ENCODE data around the gene PDE6A. TPM values are rescaled to one million over a fixed set of nuclear protein-coding genes. Genes with fewer than 3 reads are reported as not detected.

PDE6A gene
- not detected in 2 replicates for total RNA-seq

GRCh38 chr5:149944666-149945065, at the start of gene PDE6A:
TSS of gene PDE6A (minus strand) at chr5:149944793. CDS start at chr5:149944673, 120 bp downstream.

GRCh38 chr5:149960272-149961185, 15.9 kb upstream of the PDE6A start, which contains the start of gene SLC26A2:
TSS of gene SLC26A2 (plus strand) at chr5:149960758. CDS start at chr5:149977653, 16,895 bp downstream.

Other genes with a start within 250 kb of the PDE6A start
- gene PPARGC1B, start 214.5 kb downstream of the PDE6A start, total RNA-seq: 0.38 and 0.56 TPM in 2 replicates
- 18.0 and 19.4 TPM in 2 replicates for gene SLC26A2, start 16.0 kb upstream of the PDE6A start, total RNA-seq
- 6.7 and 6.8 TPM in 2 replicates for gene TIGD6, start 55.9 kb upstream of the PDE6A start, total RNA-seq
- 33.8 and 40.6 TPM in 2 replicates for gene HMGXB3, start 55.9 kb upstream of the PDE6A start, total RNA-seq
- 0.56 and 0.58 TPM in 2 replicates for gene CSF1R, start 141.8 kb upstream of the PDE6A start, total RNA-seq
- 97.2 and 197 TPM in 2 replicates for gene PDGFRB, start 211.1 kb upstream of the PDE6A start, total RNA-seq
- 0.38 and 0.56 TPM in 2 replicates for gene CDX1, start 222.0 kb upstream of the PDE6A start, total RNA-seq
- gene SLC6A7, start 245.3 kb upstream of the PDE6A start, total RNA-seq: under 0.01 TPM in 2 replicates